HG02623 (cell line): ENCODE results near the gene IMMP2L.
"Not testable (repeated sequence)": the region's sequence is repeated elsewhere in the genome, so short reads cannot be mapped to it uniquely, and the experiment has no call there.

Source experiments
- ATAC-seq: cut with Tn5 transposase; IDR thresholded peaks from one replicate; pipeline ENCODE4 v1.9.1; 2021; ENCODE audit warnings: moderate library complexity; ENCODE audit not compliant: unreplicated experiment

The IMMP2L gene

GRCh38 chr7:111270794-111271193 is 291.5 kb downstream of the IMMP2L start:
- ATAC-seq = not testable (repeated sequence)

- ATAC-seq = no peak
These were observed 293.4 kb downstream of the IMMP2L start for GRCh38 chr7:111268941-111269340.

- no peak for ATAC-seq
These were observed 295.7 kb downstream of the IMMP2L start for GRCh38 chr7:111266613-111267012.

GRCh38 chr7:111265394-111265793 is 296.9 kb downstream of the IMMP2L start:
- no peak for ATAC-seq

GRCh38 chr7:111264981-111265380 is 297.3 kb downstream of the IMMP2L start:
- ATAC-seq = no peak

- ATAC-seq = no peak
These were observed 298.0 kb downstream of the IMMP2L start for GRCh38 chr7:111264111-111264868.

GRCh38 chr7:111262293-111263116 is 299.8 kb downstream of the IMMP2L start:
- no peak for ATAC-seq

- no peak for ATAC-seq
These were observed 300.8 kb downstream of the IMMP2L start for GRCh38 chr7:111261496-111261895.

GRCh38 chr7:111259991-111260390 is 302.3 kb downstream of the IMMP2L start:
- no peak for ATAC-seq

- no peak for ATAC-seq
These were observed 305.9 kb downstream of the IMMP2L start for GRCh38 chr7:111256391-111256790.

- ATAC-seq = no peak
These were observed 306.7 kb downstream of the IMMP2L start for GRCh38 chr7:111255576-111255975.

- not testable (repeated sequence) for ATAC-seq
These were observed 310.9 kb downstream of the IMMP2L start for GRCh38 chr7:111251365-111251764.

- not testable (repeated sequence) for ATAC-seq
These were observed 312.5 kb downstream of the IMMP2L start for GRCh38 chr7:111249807-111250206.

GRCh38 chr7:111242141-111242755 is 320.0 kb downstream of the IMMP2L start:
- ATAC-seq = no peak

- peak; percentile 59 for ATAC-seq
These were observed 321.9 kb downstream of the IMMP2L start for GRCh38 chr7:111240371-111240770.

- no peak for ATAC-seq
These were observed 322.9 kb downstream of the IMMP2L start for GRCh38 chr7:111239437-111239836.

- ATAC-seq = no peak
These were observed 323.4 kb downstream of the IMMP2L start for GRCh38 chr7:111238886-111239285.

- no peak for ATAC-seq
These were observed 326.6 kb downstream of the IMMP2L start for GRCh38 chr7:111235709-111236108.

GRCh38 chr7:111232249-111233084 is 329.8 kb downstream of the IMMP2L start:
- peak; percentile 73 for ATAC-seq

GRCh38 chr7:111229916-111230315 is 332.4 kb downstream of the IMMP2L start:
- ATAC-seq = no peak
